ENCODE results near the gene SAPCD2. TPM values are rescaled to one million over a fixed set of nuclear protein-coding genes. Genes with fewer than 3 reads are reported as not detected.

The SAPCD2 gene
- total and polyA plus RNA-seq, 12 donors, result 0.07 to 1.7 (median 0.58) TPM

- peak overlapping the region in 4 of 5 donors; percentile 63 to 95 (median 94) for H3K27ac ChIP-seq
- peaks cover 24 to 35% of the 10 kb centered on the region in 2 donors for H3K4me1 ChIP-seq (replicated peaks in 1 of 2)
- peak in 2 of 7 donors; percentile 37 to 48 for DNase-seq
- 8 to 19% (median 14%) methylated on average over 17 to 22 of the region's 22 CpGs for WGBS, 4 donors
- peak overlapping the region in 3 of 4 donors; percentile 49 to 74 (median 65) for H3K4me3 ChIP-seq
- peaks cover 0 to 7% of the 10 kb centered on the region in 2 donors for H3K36me3 ChIP-seq (replicated peaks in 1 of 2)
- H3K27me3 ChIP-seq, result no peaks in the 10 kb centered on the region
- intact Hi-C loops (cut with DNase I), result no loop called here
- no peaks in the 10 kb centered on the region for H3K9me3 ChIP-seq (replicated peaks in 1 of 3)
- TF ChIP-seq CTCF (IDR thresholded peaks at IDR 0.05) (no peak), POLR2A (IDR thresholded peaks at IDR 0.05) (no peak)
These were observed 17.1 kb upstream of the SAPCD2 start for GRCh38 chr9:137087409-137087925.

- peak within 1 kb of the TSS; percentile 57 to 95 (median 94) for H3K27ac ChIP-seq
- peaks cover 0 to 12% of the 10 kb centered on the region in 2 donors for H3K36me3 ChIP-seq (replicated peaks in 1 of 2)
- H3K4me1 ChIP-seq (replicated peaks in 1 of 2), result peaks cover 24 to 35% of the 10 kb centered on the region in 2 donors
- peak; percentile 99 for DNase-seq
- TF ChIP-seq CTCF (IDR thresholded peaks at IDR 0.05), result no peak
- TF ChIP-seq POLR2A (IDR thresholded peaks at IDR 0.05), result peak; percentile 84 to 89
- intact Hi-C loops (cut with DNase I), result no loop called here
- H3K4me3 ChIP-seq, result peak within 1 kb of the TSS; percentile 31 to 74 (median 57)
- H3K9me3 ChIP-seq (replicated peaks in 1 of 3), result no peaks in the 10 kb centered on the region
- no peaks in the 10 kb centered on the region for H3K27me3 ChIP-seq
- WGBS, 4 donors, result 0 to 1% (median 0%) methylated on average over 16 to 100 of the region's 101 CpGs
These were observed 16.4 kb upstream of the SAPCD2 start, which contains the start of gene MAN1B1 for GRCh38 chr9:137086531-137087408. MAN1B1 (plus strand) TSS chr9:137086985; CDS start chr9:137087000, 15 bp downstream.

- intact Hi-C loops (cut with DNase I), result no loop called here
These were observed 15.7 kb upstream of the SAPCD2 start for GRCh38 chr9:137085920-137086530.

More at GRCh38 chr9:137085920-137086530, 15.7 kb upstream of the SAPCD2 start:
- H3K27me3 ChIP-seq, result no peaks in the 10 kb centered on the region
- DNase-seq, result peak; percentile 72 to 88 (median 83)
- 0 to 2% (median 0%) methylated on average over 9 to 58 of the region's 58 CpGs for WGBS, 4 donors
- peak overlapping the region; percentile 18 to 65 (median 32) for H3K4me3 ChIP-seq
- peak overlapping the region; percentile 57 to 95 (median 94) for H3K27ac ChIP-seq
- H3K4me1 ChIP-seq (replicated peaks in 1 of 2), result peaks cover 24 to 35% of the 10 kb centered on the region in 2 donors
- TF ChIP-seq POLR2A (IDR thresholded peaks at IDR 0.05) (no peak), CTCF (IDR thresholded peaks at IDR 0.05) (no peak)
- peaks cover 0 to 14% of the 10 kb centered on the region in 2 donors for H3K36me3 ChIP-seq (replicated peaks in 1 of 2)
- no peaks in the 10 kb centered on the region for H3K9me3 ChIP-seq (replicated peaks in 1 of 3)
